ENCODE measurements around the gene RBPJL. TPM values are rescaled to one million over a fixed set of nuclear protein-coding genes. Genes with fewer than 3 reads are reported as not detected.
A peak's percentile ranks its signal among the peaks of the same experiment; 100 is the strongest.

The RBPJL gene
- total RNA-seq, 1 donor from 2014 or later, result not detected

DNA sequence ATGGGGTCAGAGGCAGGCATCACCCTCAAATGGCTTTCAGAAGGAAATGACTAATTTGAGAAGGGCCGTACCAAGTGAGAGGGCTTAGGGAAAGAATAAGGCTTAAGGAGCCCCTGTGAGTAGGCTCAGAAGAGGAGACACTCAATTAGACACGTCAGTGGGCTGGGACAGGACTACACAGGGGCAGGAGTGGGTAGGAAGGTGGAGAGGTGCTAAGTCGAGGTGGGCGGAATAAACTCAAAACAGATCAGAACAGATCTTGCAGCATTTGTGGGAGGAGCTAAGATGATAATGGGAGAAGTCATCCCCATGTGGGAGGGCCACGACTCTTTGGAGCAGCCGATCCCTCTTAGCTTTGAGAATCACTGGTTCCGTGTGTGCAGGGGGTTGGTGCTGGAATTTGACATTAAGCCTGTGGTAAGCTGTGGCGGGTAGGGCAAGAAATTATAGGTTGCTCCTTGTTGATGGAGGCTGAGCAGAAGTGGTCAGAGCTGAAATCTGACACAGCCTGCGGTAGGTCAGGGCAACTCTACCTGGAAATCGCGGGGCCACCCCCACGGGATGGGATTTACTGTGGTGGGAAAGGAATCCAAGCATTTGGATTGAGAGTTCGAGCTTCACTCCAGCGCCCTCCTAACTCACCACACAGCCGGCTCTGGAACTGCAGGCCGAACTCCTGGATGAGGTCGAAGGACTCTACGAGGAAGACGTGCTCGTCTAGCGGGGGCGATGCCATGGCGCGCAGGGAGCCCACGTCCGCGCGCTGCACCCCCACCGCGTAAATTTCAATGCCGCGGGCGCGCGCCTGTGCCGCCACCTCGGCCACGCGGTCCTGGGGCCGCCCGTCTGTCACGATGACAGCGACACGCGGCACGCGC is 2.8 kb upstream of the RBPJL start:
- H3K27me3 Mint-ChIP-seq, result peaks cover 15% of the 10 kb centered on the region
- H3K36me3 Mint-ChIP-seq (ENCODE audit: low read depth), result peaks cover 5% of the 10 kb centered on the region
- no peak for DNase-seq
- peak overlapping the region; percentile 18 for H3K4me3 Mint-ChIP-seq
- H3K27ac Mint-ChIP-seq, result peak overlapping the region; percentile 60
- no peaks in the 10 kb centered on the region for H3K9me3 Mint-ChIP-seq
- H3K4me1 Mint-ChIP-seq, result peaks cover 31% of the 10 kb centered on the region
- intact Hi-C loops (cut with micrococcal nuclease), result loop anchor here (5.0 kb wide), 1 partner anchor 448 kb away; no protein-coding TSS in a partner anchor

DNA sequence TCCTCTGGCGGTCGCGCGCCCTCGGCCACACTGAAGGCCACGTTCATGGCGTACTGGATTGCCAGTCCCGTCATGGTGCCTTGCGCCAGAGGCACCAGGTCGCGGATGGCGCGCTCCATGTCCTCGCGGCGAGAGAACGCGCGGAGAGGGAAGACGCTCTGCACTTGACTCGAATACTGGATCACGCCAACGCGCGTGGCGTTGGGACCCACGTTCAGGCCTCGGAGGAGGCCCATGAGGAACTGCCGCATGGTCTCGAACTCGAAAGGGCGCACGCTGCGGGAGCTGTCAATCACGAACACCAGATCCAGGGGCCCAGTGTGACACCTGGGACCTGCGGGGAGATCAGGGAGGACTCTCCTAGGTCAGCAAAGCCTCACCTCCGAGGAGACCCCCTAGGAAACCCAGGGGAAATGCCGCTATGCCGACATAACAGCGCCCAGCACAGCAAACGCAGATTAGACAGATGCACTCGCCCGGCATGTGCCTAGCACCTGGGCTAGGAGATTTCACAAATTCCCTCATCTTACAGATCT is 2.1 kb upstream of the RBPJL start:
- H3K36me3 Mint-ChIP-seq (ENCODE audit: low read depth), result peaks cover 5% of the 10 kb centered on the region
- no peak for DNase-seq
- H3K27ac Mint-ChIP-seq, result no peak overlapping the region
- intact Hi-C loops (cut with micrococcal nuclease), result loop anchor here (5.0 kb wide), 1 partner anchor 448 kb away; no protein-coding TSS in a partner anchor
- peaks cover 13% of the 10 kb centered on the region for H3K27me3 Mint-ChIP-seq
- peaks cover 30% of the 10 kb centered on the region for H3K4me1 Mint-ChIP-seq
- no peaks in the 10 kb centered on the region for H3K9me3 Mint-ChIP-seq
- no peak overlapping the region for H3K4me3 Mint-ChIP-seq

DNA sequence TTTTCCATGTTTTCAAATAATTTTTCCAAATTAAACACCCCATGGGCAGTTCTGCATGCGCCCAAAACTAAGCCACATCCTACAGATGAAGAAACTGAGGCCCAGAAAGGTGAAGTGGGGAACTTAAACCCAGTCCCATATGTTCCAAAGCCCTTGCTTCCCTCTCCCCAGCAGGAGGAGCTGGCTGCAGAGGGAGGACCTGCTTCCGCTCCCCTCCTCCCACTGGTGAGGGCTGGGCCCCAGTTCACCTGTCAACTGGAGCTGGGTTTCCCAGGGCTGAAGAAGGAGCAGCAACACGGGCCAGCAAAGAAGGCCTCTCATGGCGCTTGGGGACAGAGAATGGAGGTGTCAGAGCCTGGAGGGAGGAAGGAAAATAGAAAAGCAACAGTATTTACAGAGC is 1.4 kb upstream of the RBPJL start:
- H3K27me3 Mint-ChIP-seq, result peaks cover 16% of the 10 kb centered on the region
- intact Hi-C loops (cut with micrococcal nuclease), result no loop called here
- no peak overlapping the region for H3K27ac Mint-ChIP-seq
- H3K9me3 Mint-ChIP-seq, result no peaks in the 10 kb centered on the region
- peaks cover 8% of the 10 kb centered on the region for H3K36me3 Mint-ChIP-seq (ENCODE audit: low read depth)
- H3K4me3 Mint-ChIP-seq, result no peak overlapping the region
- H3K4me1 Mint-ChIP-seq, result peaks cover 27% of the 10 kb centered on the region
- no peak for DNase-seq

DNA sequence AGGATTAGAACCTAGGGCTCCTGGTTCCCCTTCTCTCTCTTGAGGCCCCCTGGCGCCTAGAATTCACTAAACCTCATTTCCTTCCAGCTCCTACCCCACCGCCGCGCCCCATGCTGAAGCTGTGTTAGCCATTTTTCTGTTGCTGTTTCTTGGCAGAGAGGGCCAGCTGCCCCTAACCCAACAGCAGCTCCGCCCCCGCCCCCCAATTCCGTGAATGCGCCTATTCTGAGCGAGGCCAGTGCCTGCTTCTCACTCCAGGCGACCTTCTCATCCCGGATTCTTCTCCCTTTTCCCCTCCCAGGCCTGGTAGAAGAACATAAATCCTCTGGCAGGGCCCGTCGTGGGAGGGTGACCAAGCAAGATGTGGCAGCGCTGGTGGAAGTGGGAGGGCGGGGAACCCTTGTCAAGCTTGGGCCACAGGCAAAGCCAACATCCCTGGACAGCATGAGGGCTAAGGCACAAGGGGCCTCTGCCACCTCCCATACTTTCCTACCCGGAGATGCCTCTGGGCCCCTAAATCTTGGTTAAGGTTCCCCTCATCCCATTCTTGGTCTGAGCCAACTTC is 518 bp downstream of the RBPJL start:
- Mint-ChIP-seq H3K4me3 (no peak overlapping the region), H3K36me3 (ENCODE audit: low read depth) (peaks cover 8% of the 10 kb centered on the region), H3K9me3 (no peaks in the 10 kb centered on the region), H3K27ac (no peak overlapping the region), H3K4me1 (peaks cover 20% of the 10 kb centered on the region), H3K27me3 (peaks cover 16% of the 10 kb centered on the region)
- DNase-seq, result no peak
- intact Hi-C loops (cut with micrococcal nuclease), result no loop called here

DNA sequence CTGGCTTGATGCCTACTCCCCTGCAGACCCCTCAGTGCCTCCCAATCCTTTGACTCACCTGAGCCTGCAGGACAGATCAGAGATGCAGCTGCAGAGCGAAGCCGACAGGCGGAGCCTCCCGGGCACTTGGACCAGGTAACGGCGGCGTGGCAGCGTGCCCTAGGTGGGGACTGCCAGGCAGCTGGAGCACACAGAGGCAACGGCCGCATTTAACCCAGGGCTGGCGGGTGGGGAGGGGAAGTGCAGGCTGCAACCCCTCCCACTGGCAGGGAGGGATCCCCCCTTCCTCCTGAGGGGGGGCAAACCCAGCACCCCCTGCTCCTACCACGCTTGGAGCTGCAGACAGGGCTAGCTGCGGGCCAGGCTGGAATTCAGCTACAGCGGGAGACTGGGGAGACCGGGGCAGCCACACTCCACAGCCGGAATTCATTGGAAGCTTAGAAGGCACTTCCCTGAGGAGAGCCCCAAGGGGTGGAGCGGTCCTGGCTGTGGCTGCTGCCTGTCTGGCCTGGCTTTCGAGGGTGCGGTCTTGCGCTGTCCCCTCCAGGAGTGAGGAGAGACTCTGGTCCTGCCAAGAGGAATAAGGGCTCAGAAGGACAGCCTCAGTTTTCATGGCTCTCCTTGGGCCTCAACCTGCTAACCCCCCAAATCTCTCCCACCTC is 1.6 kb downstream of the RBPJL start, which contains the start of gene MATN4:
Gene MATN4, minus strand, starts transcription at position 183 of the 662 bp plus-strand sequence. CDS start 2,717 bp downstream, outside the sequence.
- H3K9me3 Mint-ChIP-seq, result no peaks in the 10 kb centered on the region
- no peak for DNase-seq
- intact Hi-C loops (cut with micrococcal nuclease), result no loop called here
- H3K4me3 Mint-ChIP-seq, result no peak within 1 kb of the TSS
- no peak within 1 kb of the TSS for H3K27ac Mint-ChIP-seq
- H3K4me1 Mint-ChIP-seq, result peaks cover 15% of the 10 kb centered on the region
- peaks cover 8% of the 10 kb centered on the region for H3K36me3 Mint-ChIP-seq (ENCODE audit: low read depth)
- H3K27me3 Mint-ChIP-seq, result peaks cover 19% of the 10 kb centered on the region

DNA sequence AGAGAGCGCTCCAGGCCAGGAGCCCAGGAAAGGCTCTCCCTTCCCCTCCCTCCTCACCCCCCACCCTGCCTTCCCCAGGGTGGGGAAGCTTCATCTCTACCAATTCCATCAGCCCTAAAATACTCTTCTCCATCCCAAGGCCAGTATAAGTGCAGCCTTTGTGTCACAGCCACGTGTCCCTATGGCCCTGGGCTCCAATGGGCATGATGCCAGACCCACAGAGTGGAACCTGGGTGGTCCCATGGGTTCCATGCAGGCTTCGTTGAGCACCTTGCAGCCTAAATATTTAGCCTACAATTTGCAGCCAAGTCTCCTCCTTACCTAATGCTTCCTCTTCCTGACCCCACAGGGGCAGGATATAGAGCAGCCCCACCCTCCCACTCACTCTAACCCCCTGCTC is 2.4 kb downstream of the RBPJL start:
- DNase-seq, result no peak
- Mint-ChIP-seq H3K4me3 (no peak overlapping the region), H3K36me3 (ENCODE audit: low read depth) (peaks cover 3% of the 10 kb centered on the region), H3K27me3 (peaks cover 13% of the 10 kb centered on the region), H3K27ac (no peak overlapping the region), H3K4me1 (peaks cover 7% of the 10 kb centered on the region), H3K9me3 (no peaks in the 10 kb centered on the region)
- intact Hi-C loops (cut with micrococcal nuclease), result no loop called here

DNA sequence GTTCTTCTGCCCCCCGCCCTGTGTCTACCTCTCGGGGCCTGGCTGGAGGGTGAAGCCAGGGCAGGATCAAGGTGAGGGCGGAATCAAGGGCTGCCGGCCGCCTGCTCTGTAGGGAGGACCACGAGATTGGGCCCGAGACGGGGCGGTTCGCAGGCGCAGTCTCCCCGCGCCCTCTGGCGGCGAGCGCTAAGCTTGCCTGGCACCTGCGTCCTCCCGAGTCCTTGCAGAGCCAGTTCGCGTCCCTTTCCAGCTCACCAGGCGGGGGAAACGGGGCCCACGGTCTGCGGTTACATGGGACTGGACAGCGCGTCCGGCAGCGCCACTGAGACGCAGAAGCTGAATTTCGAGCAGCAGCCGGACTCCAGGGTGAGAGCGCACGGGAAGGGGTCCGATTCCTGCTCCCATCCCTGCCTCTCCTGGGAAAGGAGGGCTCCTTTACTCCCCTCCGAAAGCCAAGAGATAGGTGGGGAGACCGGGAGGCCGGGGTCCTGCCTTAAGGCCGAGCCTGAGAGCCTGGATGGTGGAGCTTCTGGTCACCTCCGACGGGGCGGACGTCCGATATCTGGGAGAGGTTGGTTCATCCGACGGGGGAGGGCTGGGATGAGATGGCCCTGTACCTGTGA is 5.1 kb downstream of the RBPJL start:
- peak; percentile 91 for DNase-seq
- H3K4me1 Mint-ChIP-seq, result peaks cover 10% of the 10 kb centered on the region
- H3K9me3 Mint-ChIP-seq, result no peaks in the 10 kb centered on the region
- no peak overlapping the region for H3K4me3 Mint-ChIP-seq
- H3K27ac Mint-ChIP-seq, result no peak overlapping the region
- H3K36me3 Mint-ChIP-seq (ENCODE audit: low read depth), result peaks cover 3% of the 10 kb centered on the region
- H3K27me3 Mint-ChIP-seq, result peaks cover 15% of the 10 kb centered on the region
- intact Hi-C loops (cut with micrococcal nuclease), result loop anchor here (10.0 kb wide), 1 partner anchor 347 kb away; the partner anchor contains the start of genes STK4 and TOMM34

DNA sequence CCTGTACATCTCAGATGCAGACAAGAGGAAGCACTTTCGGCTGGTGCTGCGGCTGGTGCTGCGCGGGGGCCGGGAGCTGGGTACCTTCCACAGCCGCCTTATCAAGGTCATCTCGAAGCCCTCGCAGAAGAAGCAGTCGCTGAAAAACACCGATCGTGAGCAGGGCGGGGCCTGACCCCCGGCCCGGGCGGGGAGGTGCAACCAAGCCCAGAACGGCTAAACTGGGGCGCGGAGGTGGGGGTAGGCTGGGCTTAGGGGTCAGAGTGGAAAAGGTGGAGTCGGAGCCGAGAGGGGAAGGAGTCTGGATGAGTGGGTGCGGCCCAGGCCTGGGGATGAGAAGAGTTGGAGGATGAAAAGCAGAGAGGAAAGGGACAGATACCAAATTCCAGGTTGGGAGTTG is 5.6 kb downstream of the RBPJL start:
- H3K27me3 Mint-ChIP-seq, result peaks cover 18% of the 10 kb centered on the region
- no peak for DNase-seq
- H3K36me3 Mint-ChIP-seq (ENCODE audit: low read depth), result peaks cover 6% of the 10 kb centered on the region
- intact Hi-C loops (cut with micrococcal nuclease), result loop anchor here (10.0 kb wide), 1 partner anchor 347 kb away; the partner anchor contains the start of genes STK4 and TOMM34
- no peaks in the 10 kb centered on the region for H3K9me3 Mint-ChIP-seq
- no peak overlapping the region for H3K27ac Mint-ChIP-seq
- no peak overlapping the region for H3K4me3 Mint-ChIP-seq
- H3K4me1 Mint-ChIP-seq, result peaks cover 13% of the 10 kb centered on the region

DNA sequence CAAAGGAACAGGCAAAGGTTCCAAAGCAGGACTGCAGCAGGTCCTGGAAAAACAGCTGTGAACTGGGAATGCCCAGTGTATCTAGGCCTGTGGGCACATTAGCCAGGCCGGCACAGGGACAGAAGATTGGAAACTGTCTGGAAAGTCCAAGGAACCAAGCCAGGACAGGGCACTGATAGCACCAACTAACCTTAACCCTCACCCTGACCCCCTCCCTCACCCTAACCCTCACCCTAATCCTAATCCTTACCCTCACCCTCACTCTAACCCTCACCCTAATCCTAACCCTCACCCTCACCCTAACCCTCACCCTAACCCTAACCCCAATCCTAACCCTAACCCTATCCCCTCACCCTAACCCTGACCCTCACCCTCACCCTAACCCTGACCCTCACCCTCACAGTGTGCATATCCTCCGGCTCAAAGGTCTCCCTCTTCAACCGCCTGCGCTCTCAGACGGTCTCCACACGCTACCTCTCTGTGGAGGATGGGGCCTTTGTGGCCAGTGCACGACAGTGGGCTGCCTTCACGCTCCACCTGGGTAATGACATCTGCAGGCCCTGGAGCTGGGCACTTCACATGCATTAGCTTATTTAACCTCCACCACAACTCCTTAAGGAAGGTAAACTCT is 6.5 kb downstream of the RBPJL start:
- Mint-ChIP-seq H3K4me1 (peaks cover 22% of the 10 kb centered on the region), H3K9me3 (no peaks in the 10 kb centered on the region), H3K4me3 (no peak overlapping the region), H3K36me3 (ENCODE audit: low read depth) (peaks cover 6% of the 10 kb centered on the region), H3K27me3 (peaks cover 17% of the 10 kb centered on the region), H3K27ac (no peak overlapping the region)
- intact Hi-C loops (cut with micrococcal nuclease), result loop anchor here (10.0 kb wide), 1 partner anchor 348 kb away; the partner anchor contains the start of genes STK4 and TOMM34
- DNase-seq, result no peak

DNA sequence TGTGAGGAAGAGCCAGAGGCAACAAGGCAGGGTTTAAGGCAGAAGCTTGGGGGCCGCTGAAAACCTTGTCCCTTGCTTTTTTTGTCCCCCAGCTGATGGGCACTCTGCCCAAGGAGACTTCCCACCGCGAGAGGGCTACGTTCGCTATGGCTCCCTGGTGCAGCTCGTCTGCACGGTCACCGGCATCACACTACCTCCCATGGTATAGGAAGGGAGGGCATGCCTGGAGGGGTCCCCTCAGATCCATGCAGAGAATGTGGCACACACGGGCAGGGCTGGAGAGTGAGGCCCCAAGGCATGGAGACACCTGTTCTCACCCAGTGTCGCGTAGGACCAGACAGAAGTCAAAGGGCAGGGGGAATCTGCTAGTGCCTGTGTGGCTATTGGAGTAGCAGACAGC is 7.3 kb downstream of the RBPJL start:
- Mint-ChIP-seq H3K27ac (no peak overlapping the region), H3K9me3 (peaks cover 2% of the 10 kb centered on the region), H3K36me3 (ENCODE audit: low read depth) (peaks cover 6% of the 10 kb centered on the region), H3K27me3 (peaks cover 17% of the 10 kb centered on the region), H3K4me1 (peaks cover 29% of the 10 kb centered on the region), H3K4me3 (no peak overlapping the region)
- no peak for DNase-seq
- intact Hi-C loops (cut with micrococcal nuclease), result loop anchor here (10.0 kb wide), 1 partner anchor 349 kb away; the partner anchor contains the start of genes STK4 and TOMM34

DNA sequence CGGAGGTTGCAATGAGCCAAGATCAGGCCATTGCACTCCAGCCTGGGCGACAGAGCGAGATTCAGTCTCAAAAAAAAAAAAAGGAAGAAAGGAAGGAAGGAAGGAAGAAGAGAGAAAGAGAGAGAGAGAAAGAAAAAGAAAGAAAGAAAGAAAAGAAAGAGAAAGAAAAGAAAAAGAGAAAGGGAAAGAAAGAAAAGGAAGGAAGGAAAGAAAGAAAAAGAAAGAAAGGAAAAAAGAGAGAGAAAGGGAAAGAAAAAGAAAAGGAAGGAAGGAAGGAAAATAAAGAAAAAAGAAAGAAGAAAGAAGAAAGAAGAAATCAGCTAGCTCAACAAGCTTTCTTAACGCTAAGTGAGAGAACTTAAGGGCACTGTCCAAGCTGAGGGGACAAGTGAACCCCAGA is 9.0 kb downstream of the RBPJL start:
- Mint-ChIP-seq H3K4me3 (no peak overlapping the region), H3K4me1 (peaks cover 38% of the 10 kb centered on the region)
- intact Hi-C loops (cut with micrococcal nuclease), result loop anchor here (10.0 kb wide), 1 partner anchor 351 kb away; the partner anchor contains the start of genes STK4 and TOMM34

DNA sequence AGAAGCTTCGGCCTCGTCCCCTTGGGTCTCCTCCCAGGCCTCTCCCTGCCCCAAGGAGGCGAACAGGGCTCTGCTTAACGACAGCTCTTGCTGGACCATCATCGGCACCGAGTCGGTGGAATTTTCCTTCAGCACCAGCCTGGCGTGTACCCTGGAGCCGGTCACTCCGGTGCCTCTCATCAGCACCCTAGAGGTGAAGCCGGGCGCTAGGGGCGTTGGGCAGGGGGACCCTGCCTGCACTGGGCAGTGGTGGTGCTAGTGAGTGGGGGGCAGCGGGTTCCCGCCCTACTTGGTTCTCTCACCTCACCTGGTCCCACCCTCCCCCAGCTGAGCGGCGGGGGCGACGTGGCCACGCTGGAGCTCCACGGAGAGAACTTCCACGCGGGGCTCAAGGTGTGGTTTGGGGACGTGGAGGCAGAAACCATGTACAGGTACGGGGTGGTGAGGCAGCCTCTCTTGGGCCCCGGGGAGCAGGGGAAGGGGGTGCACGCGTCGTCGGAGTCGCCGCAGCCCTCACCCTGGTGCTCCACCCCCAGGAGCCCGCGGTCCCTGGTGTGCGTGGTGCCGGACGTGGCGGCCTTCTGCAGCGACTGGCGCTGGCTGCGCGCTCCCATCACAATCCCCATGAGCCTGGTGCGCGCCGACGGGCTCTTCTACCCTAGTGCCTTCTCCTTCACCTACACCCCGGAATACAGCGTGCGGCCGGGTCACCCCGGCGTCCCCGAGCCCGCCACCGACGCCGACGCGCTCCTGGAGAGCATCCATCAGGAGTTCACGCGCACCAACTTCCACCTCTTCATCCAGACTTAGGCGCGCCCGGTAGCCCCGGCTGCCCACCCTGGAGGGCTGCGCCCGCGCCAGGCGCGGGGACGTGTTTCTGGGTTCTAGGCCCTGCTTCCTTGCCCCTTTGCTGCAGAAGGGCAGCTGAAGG is 9.8 kb downstream of the RBPJL start:
- peak overlapping the region; percentile 71 for H3K4me3 Mint-ChIP-seq
- peak overlapping the region; percentile 29 for H3K27ac Mint-ChIP-seq
- intact Hi-C loops (cut with micrococcal nuclease), result loop anchor here (10.0 kb wide), 1 partner anchor 352 kb away; the partner anchor contains the start of genes STK4 and TOMM34
- peaks cover 41% of the 10 kb centered on the region for H3K4me1 Mint-ChIP-seq
- no peak for DNase-seq
- peaks cover 4% of the 10 kb centered on the region for H3K9me3 Mint-ChIP-seq
- peaks cover 3% of the 10 kb centered on the region for H3K36me3 Mint-ChIP-seq (ENCODE audit: low read depth)
- peaks cover 14% of the 10 kb centered on the region for H3K27me3 Mint-ChIP-seq

More for the DNA sequence above, 9.0 kb downstream of the RBPJL start:
- Mint-ChIP-seq H3K9me3 (peaks cover 4% of the 10 kb centered on the region), H3K27me3 (peaks cover 14% of the 10 kb centered on the region), H3K36me3 (ENCODE audit: low read depth) (peaks cover 3% of the 10 kb centered on the region), H3K27ac (no peak overlapping the region)
- DNase-seq, result no peak
